GM12878 (cell line): Measurements from ENCODE around the gene C1QTNF1. TPM values are rescaled to one million over a fixed set of nuclear protein-coding genes. Genes with fewer than 3 reads are reported as not detected.

Experiments used
- ATAC-seq: fragments of 200-7000 bp; cut with Tn5 transposase; 3 replicates; pipeline ENCODE4 v1.9.1; 2020; ENCODE audit warnings: mild to moderate bottlenecking, moderate library complexity
- BruUV-seq: library from RNA; stranded (reverse); fragments of 400-500 nt; replicated peaks from 2 replicates; lab custom pipeline; 2021; lab: Mats Ljungman, UMichigan
- CTCF ChIA-PET: fragments of 300-600 bp; sonication (Branson Sonifier 250); formaldehyde crosslinking; extraction: SDS; loops from one replicate; lab custom pipeline; 2021; ENCODE audit warnings: inconsistent platforms; lab: Yijun Ruan, JAX
- POLR2A ChIA-PET: fragments of 350-600 bp; formaldehyde crosslinking; extraction: SDS; loops from one replicate; lab custom pipeline; 2021; ENCODE audit warnings: inconsistent platforms; lab: Charles Lee
- RAD21 ChIA-PET: fragments of 300-600 bp; sonication (Branson Sonifier 250); formaldehyde crosslinking; loops from one replicate; lab custom pipeline; 2023; ENCODE audit warnings: antibody characterized with exemption; ENCODE audit not compliant: unreplicated experiment; lab: Charles Lee
- SMC1A ChIA-PET: fragments of 300-600 bp; sonication (Branson Sonifier 250); formaldehyde crosslinking; loops from one replicate; lab custom pipeline; 2023; ENCODE audit not compliant: unreplicated experiment, uncharacterized antibody; lab: Charles Lee
- DNase-seq: peaks from one replicate; pipeline ENCODE4 v3.0.0-alpha.2; 2011; ENCODE audit warnings: low read depth, low spot score
- FAIRE-seq: peaks from 3 replicates; lab custom pipeline; 2011; peaks lifted over from hg19 to GRCh38; lab: Jason Lieb, UNC
- H2AFZ ChIP-seq: 2 replicates; pipeline ENCODE4 v1.6.0; 2011; ENCODE audit warnings: low read depth, low read length, control low read depth; ENCODE audit not compliant: control insufficient read depth
- H3K27ac ChIP-seq: 2 replicates; pipeline ENCODE4 v1.5.1; 2011; ENCODE audit warnings: control low read depth; ENCODE audit not compliant: control insufficient read depth, insufficient read depth
- H3K27me3 ChIP-seq, 2 experiments: replicated peaks in 1 of 2; 2 replicates each; pipeline versions ENCODE4 v1.6.0 to v1.6.1; 2011; ENCODE audit warnings: low read length in 1 of 2; ENCODE audit not compliant: control insufficient read depth in 2 of 2, insufficient read depth in 2 of 2
- H3K36me3 ChIP-seq, 2 experiments: 2 replicates each; pipeline ENCODE4 v1.5.1; 2011; ENCODE audit warnings: low read length in 1 of 2; ENCODE audit not compliant: control insufficient read depth in 2 of 2, insufficient read depth in 2 of 2
- H3K4me1 ChIP-seq: 2 replicates; pipeline ENCODE4 v1.6.1; 2011; ENCODE audit warnings: mild to moderate bottlenecking, low read length, moderate library complexity, mixed read lengths; ENCODE audit not compliant: control insufficient read depth, insufficient read depth
- H3K4me2 ChIP-seq: 2 replicates; pipeline ENCODE4 v1.6.0; 2011; ENCODE audit warnings: control low read depth; ENCODE audit not compliant: control insufficient read depth, insufficient read depth
- H3K4me3 ChIP-seq: fragments of 200-600 bp; sonication (generic); 2 replicates; pipeline ENCODE4 v1.5.1; 2016
- H3K79me2 ChIP-seq: 2 replicates; pipeline ENCODE4 v1.6.0; 2011; ENCODE audit warnings: low read length; ENCODE audit not compliant: control insufficient read depth, insufficient read depth
- H3K9ac ChIP-seq: 2 replicates; pipeline ENCODE4 v1.8.0; 2011; ENCODE audit warnings: low read length, control low read depth, mixed read lengths; ENCODE audit not compliant: control insufficient read depth, insufficient read depth
- H3K9me3 ChIP-seq: replicated peaks from 3 replicates; pipeline ENCODE4 v1.5.1; 2011; ENCODE audit warnings: mild to moderate bottlenecking, low read length; ENCODE audit not compliant: control insufficient read depth, insufficient read depth
- H4K20me1 ChIP-seq: 2 replicates; pipeline ENCODE4 v1.6.0; 2011; ENCODE audit not compliant: control insufficient read depth, insufficient read depth
- JUND ChIP-seq: IDR thresholded peaks from 2 replicates; pipeline ENCODE4 v1.6.1; 2012; ENCODE audit warnings: low read depth, mild to moderate bottlenecking, low read length, improper control_type of control experiment, moderate library complexity
- KAT2A ChIP-seq: conservative IDR thresholded peaks from 2 replicates; pipeline ENCODE4 v1.6.1; 2011; ENCODE audit warnings: low read depth, low read length; ENCODE audit not compliant: control insufficient read depth
- RELA ChIP-seq: fragments of 450-650 bp; IDR thresholded peaks from 2 replicates; pipeline ENCODE4 v1.8.0; 2014; ENCODE audit warnings: borderline replicate concordance; ENCODE audit not compliant: partially characterized antibody
- ZNF274 ChIP-seq: IDR thresholded peaks from one replicate; pipeline ENCODE4 v1.8.0; 2011; ENCODE audit not compliant: insufficient read length, insufficient read depth
- WGBS: methylation state at CpG from one replicate; pipeline ENCODE4 v1.1.6; 2016; ENCODE audit warnings: low lambda C conversion rate; ENCODE audit not compliant: insufficient replicate concordance, insufficient coverage; ENCODE audit errors: missing lambda C conversion rate; 5-methylcytosine and 5-hydroxymethylcytosine counted together
- in situ Hi-C: fragments of 300-500 bp; cut with MboI; formaldehyde crosslinking; loops from 9 replicates; pipeline ENCODE4 v1.14.3; 2018; ENCODE audit warnings: mixed read lengths
- intact Hi-C: fragments of 100-400 bp; cut with micrococcal nuclease; formaldehyde crosslinking; loops from one replicate; pipeline ENCODE4 v1.14.2; 2022; ENCODE audit not compliant: unreplicated experiment
- polyA plus RNA-seq, 11 experiments: library from polyadenylated mRNA; depleted of rRNA in 4 of 11; unstranded in 6 of 11; stranded (reverse) in 5 of 11; fragments of >200 nt; fragmentation: Nextera tagmentation in 4 of 11; fragmentation: Illumina TruSeq in 1 of 11; extraction: Ambion mirVana in 4 of 11; extraction: Trizol in 1 of 11; gene quantifications; 1 replicate in 1 of 11; 2 replicates in 10 of 11; pipeline versions ENCODE4 v1.2.1 to v1.2.3, GENCODE V29; 2011 to 2016; ENCODE audit warnings: inconsistent platforms in 2 of 11, missing spikeins in 2 of 11, low read depth in 1 of 11
- total RNA-seq, 4 experiments: library from RNA; depleted of rRNA in 3 of 4; stranded (reverse); fragments of >200 nt in 3 of 4; fragmentation: Illumina TruSeq in 1 of 4; extraction: Trizol in 1 of 4; gene quantifications; 2 replicates each; pipeline versions ENCODE4 v1.2.1 to v1.2.3, GENCODE V29; 2013 to 2021
- TF ChIP-seq, protein P1 (sequence below): fragments of 450-650 bp; conservative IDR thresholded peaks from 2 replicates; pipeline ENCODE4 v1.6.1; 2017; ENCODE audit warnings: mild to moderate bottlenecking, moderate library complexity
- TF ChIP-seq, protein P2 (sequence below): fragments of 150-350 bp; IDR thresholded peaks from 2 replicates; pipeline ENCODE4 v1.6.1; 2014; ENCODE audit warnings: mild to moderate bottlenecking, low read depth, low read length
- TF ChIP-seq, protein P3 (sequence below): fragments of 450-650 bp; IDR thresholded peaks from 2 replicates; pipeline ENCODE4 v1.6.1; 2017; ENCODE audit warnings: mild to moderate bottlenecking
- TF ChIP-seq, protein P4 (sequence below): fragments of 450-650 bp; IDR thresholded peaks from 2 replicates; pipeline ENCODE4 v1.6.1; 2017; ENCODE audit warnings: borderline replicate concordance

C1QTNF1 gene
- total and polyA plus RNA-seq, 10 of the 15 experiments (the other 5 are each of a cell fraction or from before 2014, with no cell fraction given): 0.05 to 1.1 (median 0.15) TPM; not detected in 4

DNA sequence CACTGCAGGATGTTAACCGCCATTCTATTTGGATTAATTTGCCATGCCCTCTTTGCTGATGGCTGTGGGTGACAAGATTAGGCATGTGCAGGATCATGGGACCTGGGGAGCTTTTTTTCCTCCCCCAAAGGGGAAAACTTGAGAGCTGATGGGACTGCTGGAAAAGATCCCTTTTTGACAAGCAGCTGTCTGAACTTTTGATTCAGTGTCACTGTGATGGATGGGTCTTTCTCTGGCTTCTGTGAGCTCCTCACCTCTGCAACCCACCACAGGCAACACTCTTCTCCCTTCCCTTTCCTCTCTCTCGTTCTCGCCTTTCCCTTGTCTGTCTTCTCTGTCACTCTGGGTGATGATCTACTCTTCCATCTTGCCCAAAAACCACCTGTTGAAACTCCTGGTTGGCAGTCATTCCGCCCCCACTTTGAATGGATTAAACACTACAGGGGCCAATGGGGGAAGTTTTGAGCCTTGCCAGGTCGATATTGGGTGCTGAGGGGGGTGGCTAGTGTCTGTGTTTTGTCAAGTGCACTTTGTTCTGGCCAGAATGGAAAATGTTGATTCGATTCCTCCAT, 11.3 kb upstream of the C1QTNF1 start:
- ChIA-PET POLR2A (no interaction called here), CTCF (no interaction called here), RAD21 (no interaction called here), SMC1A (no interaction called here)
- in situ Hi-C loops (no loop called here), intact Hi-C loops (no loop called here)
- WGBS: 28% methylated on average over 6 of the region's 6 CpGs
- Histone ChIP-seq H3K4me3 (no peak overlapping the region), H4K20me1 (no peaks in the 10 kb centered on the region; the same call in 1 of the 2 replicates), H2AFZ (no peak overlapping the region), H3K27me3 (no peaks in the 10 kb centered on the region; a peak in 1 of 4 replicates), H3K79me2 (peaks cover 19% of the 10 kb centered on the region), H3K27ac (no peak overlapping the region), H3K36me3 (no peaks in the 10 kb centered on the region), H3K4me1 (peaks cover 8% of the 10 kb centered on the region), H3K9ac (no peak overlapping the region), H3K9me3 (no peaks in the 10 kb centered on the region), H3K4me2 (no peak overlapping the region)
- TF ChIP-seq JUND: no peak
- TF ChIP-seq, protein P1, sequence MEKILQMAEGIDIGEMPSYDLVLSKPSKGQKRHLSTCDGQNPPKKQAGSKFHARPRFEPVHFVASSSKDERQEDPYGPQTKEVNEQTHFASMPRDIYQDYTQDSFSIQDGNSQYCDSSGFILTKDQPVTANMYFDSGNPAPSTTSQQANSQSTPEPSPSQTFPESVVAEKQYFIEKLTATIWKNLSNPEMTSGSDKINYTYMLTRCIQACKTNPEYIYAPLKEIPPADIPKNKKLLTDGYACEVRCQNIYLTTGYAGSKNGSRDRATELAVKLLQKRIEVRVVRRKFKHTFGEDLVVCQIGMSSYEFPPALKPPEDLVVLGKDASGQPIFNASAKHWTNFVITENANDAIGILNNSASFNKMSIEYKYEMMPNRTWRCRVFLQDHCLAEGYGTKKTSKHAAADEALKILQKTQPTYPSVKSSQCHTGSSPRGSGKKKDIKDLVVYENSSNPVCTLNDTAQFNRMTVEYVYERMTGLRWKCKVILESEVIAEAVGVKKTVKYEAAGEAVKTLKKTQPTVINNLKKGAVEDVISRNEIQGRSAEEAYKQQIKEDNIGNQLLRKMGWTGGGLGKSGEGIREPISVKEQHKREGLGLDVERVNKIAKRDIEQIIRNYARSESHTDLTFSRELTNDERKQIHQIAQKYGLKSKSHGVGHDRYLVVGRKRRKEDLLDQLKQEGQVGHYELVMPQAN: no peak
- no TSS peak for BruUV-seq
- ATAC-seq (no peak), DNase-seq (no peak), FAIRE-seq (no peak)

DNA sequence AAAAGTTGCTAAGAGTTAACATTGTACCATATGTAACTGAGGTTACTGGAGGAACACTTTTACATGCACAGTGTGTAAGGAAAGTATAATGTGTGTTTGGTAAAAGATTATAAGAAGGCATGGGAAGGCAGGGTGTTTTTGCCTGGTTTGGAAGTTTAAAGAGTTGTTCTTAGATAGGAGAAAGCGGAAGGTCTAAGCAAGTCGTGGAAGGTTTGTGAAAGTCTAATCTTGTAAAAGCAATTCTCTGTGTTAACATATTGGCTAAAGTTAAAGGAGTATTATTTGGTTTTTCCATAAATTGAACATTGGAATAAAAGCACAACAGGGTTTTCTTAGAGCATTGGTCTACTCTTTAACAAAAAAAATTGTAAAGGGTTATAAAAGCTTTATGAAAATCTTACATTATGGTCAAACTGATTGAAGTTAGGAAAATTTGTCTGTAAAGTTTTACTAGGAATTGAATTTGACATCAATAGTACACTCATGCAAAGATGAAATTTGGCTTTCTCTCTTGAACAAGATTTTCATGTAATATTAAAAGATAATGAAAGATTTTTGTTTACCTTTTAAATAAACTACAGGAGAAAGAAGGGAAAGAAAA, 9.7 kb upstream of the C1QTNF1 start:
- Histone ChIP-seq H3K27ac (no peak overlapping the region), H3K9me3 (no peaks in the 10 kb centered on the region), H3K36me3 (no peaks in the 10 kb centered on the region), H2AFZ (no peak overlapping the region), H3K4me3 (no peak overlapping the region), H4K20me1 (no peaks in the 10 kb centered on the region), H3K4me2 (no peak overlapping the region), H3K4me1 (peaks cover 4% of the 10 kb centered on the region), H3K79me2 (peaks cover 3% of the 10 kb centered on the region), H3K27me3 (no peaks in the 10 kb centered on the region; a peak in 1 of 4 replicates), H3K9ac (no peak overlapping the region)
- 67% methylated on average over 2 of the region's 2 CpGs for WGBS
- FAIRE-seq (no peak), DNase-seq (no peak), ATAC-seq (no peak)
- ChIA-PET POLR2A (no interaction called here), RAD21 (no interaction called here), SMC1A (interaction anchor here (1.6 kb wide), 1 partner anchor 28 kb away, joined by 4 read pairs; no protein-coding TSS in a partner anchor), CTCF (interaction anchor here (1.5 kb wide), 1 partner anchor 22 kb away, joined by 5 read pairs; no protein-coding TSS in a partner anchor)
- no TSS peak for BruUV-seq
- intact Hi-C loops (no loop called here), in situ Hi-C loops (no loop called here)
- TF ChIP-seq, protein P2, sequence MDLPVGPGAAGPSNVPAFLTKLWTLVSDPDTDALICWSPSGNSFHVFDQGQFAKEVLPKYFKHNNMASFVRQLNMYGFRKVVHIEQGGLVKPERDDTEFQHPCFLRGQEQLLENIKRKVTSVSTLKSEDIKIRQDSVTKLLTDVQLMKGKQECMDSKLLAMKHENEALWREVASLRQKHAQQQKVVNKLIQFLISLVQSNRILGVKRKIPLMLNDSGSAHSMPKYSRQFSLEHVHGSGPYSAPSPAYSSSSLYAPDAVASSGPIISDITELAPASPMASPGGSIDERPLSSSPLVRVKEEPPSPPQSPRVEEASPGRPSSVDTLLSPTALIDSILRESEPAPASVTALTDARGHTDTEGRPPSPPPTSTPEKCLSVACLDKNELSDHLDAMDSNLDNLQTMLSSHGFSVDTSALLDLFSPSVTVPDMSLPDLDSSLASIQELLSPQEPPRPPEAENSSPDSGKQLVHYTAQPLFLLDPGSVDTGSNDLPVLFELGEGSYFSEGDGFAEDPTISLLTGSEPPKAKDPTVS: no peak
- TF ChIP-seq, protein P3, sequence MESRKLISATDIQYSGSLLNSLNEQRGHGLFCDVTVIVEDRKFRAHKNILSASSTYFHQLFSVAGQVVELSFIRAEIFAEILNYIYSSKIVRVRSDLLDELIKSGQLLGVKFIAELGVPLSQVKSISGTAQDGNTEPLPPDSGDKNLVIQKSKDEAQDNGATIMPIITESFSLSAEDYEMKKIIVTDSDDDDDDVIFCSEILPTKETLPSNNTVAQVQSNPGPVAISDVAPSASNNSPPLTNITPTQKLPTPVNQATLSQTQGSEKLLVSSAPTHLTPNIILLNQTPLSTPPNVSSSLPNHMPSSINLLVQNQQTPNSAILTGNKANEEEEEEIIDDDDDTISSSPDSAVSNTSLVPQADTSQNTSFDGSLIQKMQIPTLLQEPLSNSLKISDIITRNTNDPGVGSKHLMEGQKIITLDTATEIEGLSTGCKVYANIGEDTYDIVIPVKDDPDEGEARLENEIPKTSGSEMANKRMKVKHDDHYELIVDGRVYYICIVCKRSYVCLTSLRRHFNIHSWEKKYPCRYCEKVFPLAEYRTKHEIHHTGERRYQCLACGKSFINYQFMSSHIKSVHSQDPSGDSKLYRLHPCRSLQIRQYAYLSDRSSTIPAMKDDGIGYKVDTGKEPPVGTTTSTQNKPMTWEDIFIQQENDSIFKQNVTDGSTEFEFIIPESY: no peak
- TF ChIP-seq KAT2A: no peak
- TF ChIP-seq ZNF274: no peak
- TF ChIP-seq, protein P4, sequence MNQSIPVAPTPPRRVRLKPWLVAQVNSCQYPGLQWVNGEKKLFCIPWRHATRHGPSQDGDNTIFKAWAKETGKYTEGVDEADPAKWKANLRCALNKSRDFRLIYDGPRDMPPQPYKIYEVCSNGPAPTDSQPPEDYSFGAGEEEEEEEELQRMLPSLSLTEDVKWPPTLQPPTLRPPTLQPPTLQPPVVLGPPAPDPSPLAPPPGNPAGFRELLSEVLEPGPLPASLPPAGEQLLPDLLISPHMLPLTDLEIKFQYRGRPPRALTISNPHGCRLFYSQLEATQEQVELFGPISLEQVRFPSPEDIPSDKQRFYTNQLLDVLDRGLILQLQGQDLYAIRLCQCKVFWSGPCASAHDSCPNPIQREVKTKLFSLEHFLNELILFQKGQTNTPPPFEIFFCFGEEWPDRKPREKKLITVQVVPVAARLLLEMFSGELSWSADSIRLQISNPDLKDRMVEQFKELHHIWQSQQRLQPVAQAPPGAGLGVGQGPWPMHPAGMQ: no peak
- TF ChIP-seq RELA: no peak
